ENCODE results near the gene TNFRSF1A.

The TNFRSF1A gene

GRCh38 chr12:6323340-6323994 lies 18.4 kb downstream of the TNFRSF1A start:
- peak; percentile 91 for DNase-seq (ENCODE audit: low spot score)

- DNase-seq (ENCODE audit: low spot score), result no peak
Observed at GRCh38 chr12:6322969-6323339, 18.9 kb downstream of the TNFRSF1A start.

- no peak for DNase-seq (ENCODE audit: low spot score)
Observed at GRCh38 chr12:6322352-6322751, 19.5 kb downstream of the TNFRSF1A start.

- DNase-seq (ENCODE audit: low spot score), result no peak
Observed at GRCh38 chr12:6321905-6322304, 20.0 kb downstream of the TNFRSF1A start.

GRCh38 chr12:6319446-6319845 lies 22.4 kb downstream of the TNFRSF1A start:
- DNase-seq (ENCODE audit: low spot score), result no peak

- DNase-seq (ENCODE audit: low spot score), result no peak
Observed at GRCh38 chr12:6318440-6318879, 23.4 kb downstream of the TNFRSF1A start.

GRCh38 chr12:6317693-6318439 lies 24.0 kb downstream of the TNFRSF1A start:
- no peak for DNase-seq (ENCODE audit: low spot score)

GRCh38 chr12:6316921-6317692 lies 24.8 kb downstream of the TNFRSF1A start:
- no peak for DNase-seq (ENCODE audit: low spot score)

- DNase-seq (ENCODE audit: low spot score), result no peak
Observed at GRCh38 chr12:6315704-6316597, 25.9 kb downstream of the TNFRSF1A start.

- no peak for DNase-seq (ENCODE audit: low spot score)
Observed at GRCh38 chr12:6315184-6315583, 26.7 kb downstream of the TNFRSF1A start.

- no peak for DNase-seq (ENCODE audit: low spot score)
Observed at GRCh38 chr12:6314776-6315175, 27.1 kb downstream of the TNFRSF1A start.

- peak; percentile 28 for DNase-seq (ENCODE audit: low spot score)
Observed at GRCh38 chr12:6313326-6313940, 28.4 kb downstream of the TNFRSF1A start.

- peak; percentile 85 for DNase-seq (ENCODE audit: low spot score)
Observed at GRCh38 chr12:6312529-6313325, 29.1 kb downstream of the TNFRSF1A start.

GRCh38 chr12:6311822-6312528 lies 29.9 kb downstream of the TNFRSF1A start:
- DNase-seq (ENCODE audit: low spot score), result no peak

GRCh38 chr12:6310771-6311610 lies 30.9 kb downstream of the TNFRSF1A start:
- DNase-seq (ENCODE audit: low spot score), result no peak

- no peak for DNase-seq (ENCODE audit: low spot score)
Observed at GRCh38 chr12:6307529-6307928, 34.3 kb downstream of the TNFRSF1A start.

GRCh38 chr12:6306599-6307220 lies 35.2 kb downstream of the TNFRSF1A start:
- DNase-seq (ENCODE audit: low spot score), result no peak

- DNase-seq (ENCODE audit: low spot score), result no peak
Observed at GRCh38 chr12:6306151-6306550, 35.7 kb downstream of the TNFRSF1A start.

- no peak for DNase-seq (ENCODE audit: low spot score)
Observed at GRCh38 chr12:6303071-6303470, 38.8 kb downstream of the TNFRSF1A start.
